Stimulated activated CD4-positive, alpha-beta T cell treated with anti-CD3 and anti-CD28 coated beads, TNF-alpha, amount 100 ng/mL, for 4 hours (primary cell): ENCODE data around the gene SETD2.
"Not testable (repeated sequence)": the region's sequence is repeated elsewhere in the genome, so short reads cannot be mapped to it uniquely, and the experiment has no call there.

ENCODE experiments used
- DNase-seq, 3 experiments: peaks; one replicate each; pipeline ENCODE4 v3.0.0-alpha.2; 2020; ENCODE audit warnings: low read depth in 3 of 3

Gene SETD2

DNA sequence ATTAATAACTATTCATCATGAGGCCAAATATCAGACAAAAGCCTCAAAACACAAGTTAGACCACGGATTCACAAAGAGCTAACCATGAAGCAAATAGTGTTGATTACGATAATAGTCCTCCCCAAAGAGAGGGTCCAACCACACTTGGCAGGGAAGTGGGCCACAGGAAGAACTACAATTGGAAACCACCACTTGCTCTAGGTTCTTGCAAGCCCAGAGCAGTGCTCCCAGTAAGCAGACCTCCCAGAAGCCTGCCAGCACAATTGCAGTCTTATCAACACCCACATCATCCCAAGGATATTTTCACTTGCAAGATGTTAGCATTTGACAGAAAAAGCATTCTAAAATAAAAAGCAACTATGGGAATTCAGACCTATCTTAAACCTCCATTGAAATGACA is 11.3 kb downstream of the SETD2 start:
- no peak for DNase-seq

DNA sequence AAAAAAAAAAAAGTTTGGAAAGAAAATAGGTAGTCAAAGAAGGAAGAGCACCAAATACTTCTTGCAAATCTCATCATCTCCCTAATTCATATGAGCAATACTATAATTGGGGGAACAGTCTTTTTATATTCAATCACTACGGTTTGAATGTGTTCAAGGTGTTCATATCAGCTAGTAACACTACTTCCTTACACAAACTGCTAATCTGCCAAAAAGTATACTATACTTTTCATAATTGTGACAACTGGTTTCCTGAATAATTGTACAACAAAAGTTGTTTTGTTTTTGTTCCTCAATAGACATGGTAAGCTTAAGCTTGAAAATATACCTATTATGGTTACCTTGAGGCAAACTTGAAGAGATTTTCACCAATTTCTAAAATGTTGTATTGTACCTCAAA is 12.1 kb downstream of the SETD2 start:
- no peak for DNase-seq

DNA sequence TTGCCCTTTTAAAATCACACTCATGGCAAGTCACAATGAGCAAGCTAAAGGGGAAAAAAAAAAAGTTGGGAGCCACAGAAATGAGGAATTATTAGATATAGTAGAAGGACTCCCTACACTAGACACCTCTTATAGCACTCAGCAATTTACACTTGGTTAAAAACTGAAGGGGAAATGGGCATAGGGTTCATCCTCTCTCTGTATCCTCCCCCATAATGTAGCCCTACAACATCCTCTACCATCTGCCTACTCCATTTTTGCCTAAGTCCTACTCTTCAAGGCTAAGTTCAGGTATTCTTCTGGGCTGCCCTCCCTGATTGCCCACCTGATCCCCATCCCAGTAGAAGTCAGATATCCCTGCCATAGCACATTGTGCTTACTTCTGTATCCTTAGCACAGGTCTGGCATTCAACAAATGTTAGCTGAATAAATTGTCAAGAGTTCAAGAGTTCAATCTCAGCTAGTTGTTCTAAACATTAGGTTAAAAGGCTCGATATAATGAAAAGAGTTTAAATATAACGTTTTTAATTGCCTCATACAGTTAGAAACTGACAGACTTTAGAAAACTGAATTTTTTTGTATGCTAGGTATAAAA is 14.5 kb downstream of the SETD2 start:
- DNase-seq: no peak

DNA sequence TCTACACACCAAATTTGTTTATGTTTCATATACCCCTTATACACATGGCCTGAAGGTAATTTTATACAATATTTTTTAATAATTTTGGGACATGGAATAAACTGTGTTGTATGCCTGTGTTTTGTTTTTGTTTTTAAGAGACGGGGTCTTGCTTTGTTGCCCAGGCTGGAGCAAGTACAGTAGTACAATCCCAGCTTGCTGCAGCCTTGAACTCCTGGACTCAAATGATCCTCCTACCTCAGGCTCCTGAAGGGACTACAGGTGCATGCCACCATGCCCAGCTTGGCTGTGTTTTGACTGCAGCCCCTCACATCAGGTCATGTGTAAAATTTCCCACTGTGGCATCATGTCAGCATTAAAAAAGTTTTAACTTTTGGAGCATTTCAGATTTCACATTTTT is 18.6 kb downstream of the SETD2 start:
- DNase-seq: no peak

DNA sequence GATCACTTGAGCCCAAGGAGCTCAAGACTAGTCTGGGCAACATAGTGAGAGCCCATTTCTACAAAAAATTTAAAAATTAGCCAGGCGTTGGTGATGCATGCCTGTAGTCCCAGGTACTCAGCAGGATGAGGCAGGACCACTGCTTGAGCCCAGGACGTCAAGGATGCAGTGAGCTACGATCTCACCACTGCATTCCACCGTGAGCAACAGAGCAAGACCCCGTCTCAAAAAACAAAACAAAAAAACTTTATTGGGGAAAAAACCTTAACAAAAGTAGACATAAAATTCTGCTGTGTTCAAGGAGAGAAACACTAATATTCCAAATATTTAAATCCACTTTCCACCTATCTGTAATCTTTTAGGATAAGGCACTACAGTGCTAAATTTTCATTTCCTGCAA is 20.8 kb downstream of the SETD2 start:
- no peak for DNase-seq

DNA sequence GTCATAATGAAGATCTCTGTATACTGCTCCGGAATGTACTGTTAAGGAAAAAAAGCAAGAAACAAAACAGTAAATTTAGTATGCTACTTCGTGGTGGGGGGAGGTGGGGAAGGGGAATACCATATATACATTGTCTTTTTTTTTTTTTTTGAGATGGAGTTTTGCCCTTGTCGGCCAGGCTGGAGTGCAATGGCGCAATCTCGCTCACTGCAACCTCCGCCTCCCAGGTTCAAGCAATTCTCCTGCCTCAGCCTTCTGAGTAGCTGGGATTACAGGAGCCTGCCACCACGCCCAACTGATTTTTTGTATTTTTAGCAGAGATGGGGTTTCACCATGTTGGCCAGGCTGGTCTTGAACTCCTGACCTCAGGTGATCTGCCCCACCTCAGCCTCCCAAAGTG is 21.4 kb downstream of the SETD2 start:
- not testable (repeated sequence) for DNase-seq

DNA sequence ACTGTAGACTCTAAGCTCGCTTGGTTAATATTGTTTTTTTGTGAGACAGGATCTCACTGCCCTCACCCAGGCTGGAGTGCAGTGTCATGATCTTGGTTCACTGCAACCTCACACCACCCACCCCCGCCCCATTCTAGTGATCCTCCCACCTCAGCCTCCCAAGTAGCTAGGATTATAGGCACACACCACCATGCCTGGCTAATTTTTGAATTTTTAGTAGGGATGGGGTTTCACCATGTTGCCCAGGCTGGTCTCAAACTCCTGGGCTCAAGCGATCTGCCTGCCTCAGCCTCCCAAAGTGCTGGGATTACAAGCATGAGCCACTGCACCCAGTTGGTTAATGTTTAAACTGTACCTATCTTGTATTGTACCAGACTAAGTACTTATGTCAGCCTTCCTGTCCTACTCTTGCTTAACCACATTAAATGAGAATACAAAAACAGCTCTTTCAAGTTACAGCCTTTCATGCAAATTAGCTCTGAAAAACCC is 22.9 kb downstream of the SETD2 start:
- not testable (repeated sequence) for DNase-seq

DNA sequence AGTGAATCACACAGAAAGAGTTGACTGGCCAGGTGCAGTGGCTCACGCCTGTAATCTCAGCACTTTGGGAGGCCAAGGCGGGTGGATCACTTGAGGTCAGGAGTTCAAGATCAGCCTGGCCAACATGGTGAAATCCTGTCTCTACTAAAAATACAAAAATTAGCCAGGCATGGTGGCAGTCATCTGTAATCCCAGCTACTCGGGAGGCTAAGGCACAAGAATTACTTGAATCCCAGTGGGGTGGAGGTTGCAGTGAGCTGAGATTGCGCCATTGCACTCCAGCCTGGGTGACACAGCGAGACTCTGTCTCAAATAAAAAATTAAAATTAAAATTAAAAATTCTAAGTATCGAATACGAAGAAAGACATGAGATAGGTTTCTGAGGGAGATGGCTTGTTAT is 23.4 kb downstream of the SETD2 start:
- not testable (repeated sequence) for DNase-seq

DNA sequence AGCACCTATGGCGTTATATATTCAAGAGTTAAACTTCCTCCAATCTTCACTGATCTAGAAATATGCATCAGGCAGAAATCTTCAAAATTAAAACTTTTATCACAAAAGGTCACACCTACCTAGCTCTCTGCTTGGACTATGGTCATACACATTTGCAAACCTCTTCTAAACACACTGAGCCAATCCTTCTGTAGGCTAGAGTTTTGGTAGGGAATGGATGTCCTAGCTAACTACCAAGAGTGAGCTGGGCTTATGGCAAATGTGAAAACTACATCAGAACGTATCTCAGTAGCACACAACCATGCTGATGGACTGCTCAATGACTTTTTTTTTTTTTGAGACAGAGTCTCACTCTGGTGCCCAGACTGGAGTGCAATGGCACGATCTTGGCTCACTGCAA is 29.6 kb downstream of the SETD2 start:
- no peak for DNase-seq

DNA sequence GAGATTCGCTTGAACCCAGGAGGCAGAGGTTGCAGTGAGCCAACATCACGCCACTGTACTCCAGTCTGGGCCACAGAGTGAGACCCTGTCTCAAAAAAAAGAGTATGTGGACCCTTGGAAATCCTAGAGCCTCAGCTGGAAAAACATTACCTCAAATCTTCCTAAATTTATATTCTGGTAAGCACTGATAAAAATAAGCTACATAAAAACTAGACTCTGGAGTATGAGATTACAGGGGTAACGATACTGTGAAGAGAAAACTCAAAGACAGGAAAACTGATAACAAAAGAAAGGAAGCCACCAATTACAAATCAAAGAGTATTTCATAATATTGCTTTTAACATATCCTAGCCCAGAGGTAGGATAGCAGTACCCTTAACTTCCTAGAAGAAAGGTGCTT is 30.3 kb downstream of the SETD2 start:
- DNase-seq: no peak

DNA sequence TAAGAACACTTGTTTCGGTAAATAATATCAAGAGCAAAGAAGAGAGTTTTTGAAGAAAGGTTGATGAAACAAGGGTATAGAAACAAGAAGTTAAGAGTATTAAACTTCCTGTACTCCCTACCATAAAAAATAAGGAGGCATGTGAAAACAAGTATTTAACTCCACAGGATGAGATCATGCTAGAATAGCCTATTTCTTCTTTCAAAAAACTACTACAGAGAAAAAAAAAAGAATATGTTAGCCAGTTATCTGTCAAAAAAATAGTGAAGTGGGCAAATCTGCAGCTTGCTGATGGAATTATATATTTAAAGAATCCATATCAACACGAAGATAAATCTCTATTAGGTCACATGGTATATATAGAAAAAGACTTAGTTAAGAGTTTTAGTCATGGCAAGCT is 33.4 kb downstream of the SETD2 start:
- no peak for DNase-seq

DNA sequence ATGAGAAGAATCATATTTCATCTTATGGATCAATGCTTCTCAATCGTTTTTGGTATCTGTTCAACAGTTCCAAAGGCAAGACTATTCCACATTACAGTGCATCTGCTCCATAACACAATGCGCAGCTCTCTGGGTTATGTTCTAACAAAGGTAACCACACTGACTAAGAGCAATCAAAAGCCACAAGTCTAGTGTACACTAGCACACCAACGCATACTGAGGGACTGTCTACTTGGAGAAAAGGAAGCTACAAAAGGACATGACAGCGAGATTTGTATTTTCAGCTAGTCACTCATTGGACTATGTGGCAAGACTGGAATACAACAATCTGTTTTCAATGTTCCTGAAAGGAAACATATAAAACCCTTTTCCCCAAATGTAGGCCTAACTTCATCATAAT is 35.8 kb downstream of the SETD2 start:
- no peak for DNase-seq

DNA sequence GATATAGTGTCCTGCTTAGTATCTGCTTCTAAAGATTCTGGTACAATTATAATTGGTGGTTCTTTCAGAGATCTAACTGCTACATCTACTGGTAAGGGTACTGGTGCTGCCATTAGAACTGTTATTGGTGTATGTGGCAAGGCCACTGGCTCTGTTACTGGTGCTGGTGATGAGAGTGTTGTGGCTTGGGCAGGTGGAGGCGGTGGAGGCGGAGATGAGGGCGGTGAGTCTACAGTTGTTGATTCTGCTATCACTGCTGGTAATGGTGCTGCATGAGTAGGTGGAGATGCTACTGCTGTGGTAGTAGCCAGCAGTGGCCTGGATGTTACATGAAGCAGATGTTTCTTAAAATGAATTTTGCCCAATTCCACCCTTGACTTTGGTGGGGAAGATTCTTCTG is 40.1 kb downstream of the SETD2 start:
- no peak for DNase-seq

DNA sequence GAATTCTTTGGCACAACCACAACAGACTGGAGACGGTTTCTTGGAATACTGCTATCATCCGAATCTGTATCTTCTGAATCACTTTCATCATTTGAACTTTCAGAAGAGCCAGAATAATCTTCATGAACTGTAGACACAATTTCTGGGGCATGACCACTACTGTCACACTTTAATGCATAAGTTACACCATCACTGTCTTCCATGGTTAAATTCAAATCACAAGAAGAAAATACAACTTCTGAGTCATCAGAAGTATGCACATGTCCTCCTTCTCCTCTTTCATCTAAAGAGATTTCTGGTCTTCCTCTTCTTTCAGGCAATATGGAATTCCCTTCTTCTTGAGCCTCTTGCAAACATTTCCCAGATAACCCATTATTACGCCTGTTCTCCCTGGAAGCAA is 42.5 kb downstream of the SETD2 start:
- no peak for DNase-seq

DNA sequence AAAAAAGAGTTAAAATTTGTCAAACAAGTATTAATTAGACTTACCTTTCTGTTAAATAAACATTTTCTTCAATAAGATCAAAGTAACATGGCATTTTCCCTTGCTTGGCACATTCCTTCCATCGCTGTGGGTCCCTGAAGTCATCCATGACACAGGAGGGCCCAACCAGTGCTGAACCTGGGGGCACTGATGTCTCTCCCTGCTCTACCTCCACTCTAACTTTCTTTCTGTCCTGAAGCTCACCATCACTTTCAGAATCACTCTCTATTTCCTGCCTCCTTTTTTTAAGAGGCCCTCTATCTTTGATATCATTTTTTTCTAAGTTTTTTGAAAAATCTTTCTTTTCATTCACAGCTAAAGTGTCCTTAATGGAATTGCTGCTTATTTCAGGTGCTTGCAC is 43.8 kb downstream of the SETD2 start:
- DNase-seq: no peak

DNA sequence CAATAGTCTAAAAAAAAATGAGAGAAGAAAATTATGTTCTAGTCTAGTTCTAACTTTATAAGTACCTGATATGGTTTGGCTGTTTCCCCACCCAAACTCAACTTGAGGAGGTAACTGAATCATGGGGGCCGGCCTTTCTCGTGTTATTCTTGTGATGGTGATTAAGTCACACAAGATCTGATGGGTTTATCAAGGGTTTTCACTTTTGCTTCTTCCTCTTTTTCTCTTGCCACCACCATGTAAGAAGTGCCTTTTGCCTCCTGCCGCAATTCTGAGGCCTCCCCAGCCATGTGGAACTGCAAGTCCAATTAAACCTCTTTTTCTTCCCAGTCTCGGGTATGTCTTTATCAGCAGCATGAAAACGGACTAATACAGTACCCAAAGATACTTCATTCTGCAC is 44.5 kb downstream of the SETD2 start:
- not testable (repeated sequence) for DNase-seq

DNA sequence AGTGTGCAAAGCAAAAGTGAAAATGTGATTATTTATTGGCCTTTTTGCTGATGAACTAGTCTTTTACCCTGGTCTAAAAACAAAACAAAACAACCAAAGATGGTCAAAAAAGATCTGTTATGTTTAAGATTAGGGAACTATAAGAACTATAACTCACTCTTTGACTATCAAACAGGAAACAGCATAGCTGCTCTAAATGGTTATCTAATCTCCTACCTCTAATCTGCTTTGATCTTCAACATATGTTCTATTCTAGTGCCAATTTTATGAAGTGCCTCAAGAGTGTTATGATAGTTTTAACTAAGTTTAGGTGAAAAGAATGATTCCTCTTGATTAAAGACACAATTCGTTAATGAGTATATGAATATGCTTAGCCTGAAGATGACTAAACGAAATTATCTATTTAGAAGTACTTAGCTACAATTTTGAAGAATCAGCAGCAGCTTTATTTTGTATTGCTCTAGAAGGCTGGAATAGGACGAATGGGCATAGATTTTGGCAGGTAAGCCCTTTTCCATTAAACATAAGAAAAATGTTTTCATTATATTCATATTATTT is 46.0 kb downstream of the SETD2 start:
- DNase-seq: no peak

DNA sequence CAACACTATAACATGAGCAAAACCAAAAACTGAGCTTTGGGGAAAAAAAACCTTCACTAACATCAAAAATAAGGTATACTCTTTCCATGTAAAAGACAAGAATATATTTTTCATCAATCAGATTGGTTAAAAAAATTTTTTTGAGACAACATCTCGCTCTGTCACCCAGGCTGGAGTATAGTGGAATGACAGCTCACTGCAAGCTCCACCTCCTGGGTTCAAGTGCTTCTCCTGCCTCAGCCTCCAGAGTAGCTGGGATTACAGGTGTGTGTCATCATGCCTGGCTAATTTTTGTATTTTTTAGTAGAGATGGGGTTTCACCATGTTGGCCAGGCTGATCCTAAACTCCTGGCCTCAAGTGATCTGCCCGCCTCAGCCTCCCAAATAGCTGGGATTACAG is 48.4 kb downstream of the SETD2 start:
- DNase-seq: not testable (repeated sequence)

DNA sequence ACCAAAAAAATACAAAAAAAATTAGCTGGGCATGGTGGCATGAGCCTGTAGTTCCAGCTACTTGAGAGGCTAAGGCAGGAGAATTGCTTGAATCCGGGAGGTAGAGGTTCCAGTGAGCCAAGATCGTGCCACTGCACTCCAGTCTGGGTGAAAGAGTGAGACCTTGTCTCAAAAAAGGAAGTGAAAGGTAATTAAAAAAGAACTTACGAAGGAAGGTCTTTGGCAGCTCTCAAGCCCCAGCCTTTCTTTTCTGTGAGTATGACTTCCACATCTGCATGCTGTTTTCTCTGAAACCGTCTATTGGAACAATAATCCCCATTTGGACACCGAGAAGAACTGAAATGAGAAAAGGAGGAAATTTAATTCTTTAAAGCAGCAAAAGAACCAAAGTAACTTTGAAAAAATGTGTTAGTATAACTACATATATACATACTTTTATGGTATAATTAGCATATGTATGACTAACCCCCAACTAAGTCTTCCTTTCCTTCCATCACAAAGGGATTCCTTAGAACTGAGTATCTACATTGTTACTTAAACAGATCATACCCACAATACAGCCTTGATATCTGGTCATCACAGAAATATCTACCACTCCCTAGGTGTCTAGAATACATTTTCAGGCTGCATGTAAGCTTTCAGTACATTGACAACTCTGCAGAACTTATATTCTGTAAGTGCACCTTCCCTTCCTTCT is 50.1 kb downstream of the SETD2 start:
- no peak for DNase-seq

DNA sequence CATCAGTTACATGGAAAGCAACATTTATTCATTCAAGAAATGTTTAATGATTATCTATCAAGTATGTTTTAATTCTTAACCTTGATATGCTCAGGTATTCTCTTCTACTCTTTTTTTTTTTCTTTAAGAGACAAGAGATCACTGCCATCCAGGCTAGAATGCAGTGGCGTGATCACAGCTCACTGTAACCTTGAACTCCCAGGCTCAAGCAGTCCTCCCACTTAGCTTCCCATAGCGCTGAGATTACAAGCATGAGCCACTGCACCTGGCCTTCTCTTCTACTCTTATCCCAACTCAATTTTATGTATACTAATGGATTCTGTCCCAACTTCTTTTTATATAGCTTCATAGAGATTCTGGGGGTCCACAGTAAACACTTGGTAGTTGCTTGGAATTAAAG is 50.9 kb downstream of the SETD2 start:
- no peak for DNase-seq

DNA sequence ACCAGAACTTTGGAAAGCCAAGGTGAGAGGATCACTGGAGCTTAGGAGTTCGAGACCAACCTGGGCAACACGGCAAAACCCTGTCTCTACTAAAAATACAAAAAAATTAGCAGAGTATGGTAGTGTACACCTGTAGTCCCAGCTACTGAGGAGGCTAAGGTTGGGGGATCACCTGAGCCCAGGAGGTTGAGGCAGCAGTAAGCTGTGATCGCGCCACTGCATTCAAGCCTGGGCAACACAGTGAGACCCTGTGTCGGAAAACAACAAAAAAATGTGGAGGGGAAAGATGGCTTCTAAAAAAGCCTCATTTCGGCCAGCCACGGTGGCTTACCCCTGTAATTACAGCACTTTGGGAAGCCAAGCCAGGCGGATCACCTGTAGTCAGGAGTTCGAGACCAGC is 54.5 kb downstream of the SETD2 start:
- DNase-seq: no peak

DNA sequence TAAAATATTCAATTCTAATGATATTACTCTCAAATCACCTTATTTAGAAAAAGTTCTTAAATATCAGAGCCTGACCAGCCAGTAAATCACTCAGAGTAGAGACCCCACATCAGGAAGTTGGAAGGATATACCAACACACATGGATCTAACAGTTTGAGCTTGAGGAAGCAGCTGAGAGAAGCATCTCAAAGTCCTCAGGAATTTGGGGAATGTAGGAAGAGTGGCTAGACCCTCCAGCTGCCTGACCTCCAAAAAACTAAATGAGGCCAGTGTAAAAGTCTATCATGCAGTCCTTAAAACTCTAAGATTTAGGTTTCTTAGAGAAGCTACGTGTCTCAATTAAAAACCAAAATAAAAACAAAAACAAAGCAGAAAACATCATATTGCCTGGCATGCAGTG is 55.4 kb downstream of the SETD2 start:
- DNase-seq: no peak

DNA sequence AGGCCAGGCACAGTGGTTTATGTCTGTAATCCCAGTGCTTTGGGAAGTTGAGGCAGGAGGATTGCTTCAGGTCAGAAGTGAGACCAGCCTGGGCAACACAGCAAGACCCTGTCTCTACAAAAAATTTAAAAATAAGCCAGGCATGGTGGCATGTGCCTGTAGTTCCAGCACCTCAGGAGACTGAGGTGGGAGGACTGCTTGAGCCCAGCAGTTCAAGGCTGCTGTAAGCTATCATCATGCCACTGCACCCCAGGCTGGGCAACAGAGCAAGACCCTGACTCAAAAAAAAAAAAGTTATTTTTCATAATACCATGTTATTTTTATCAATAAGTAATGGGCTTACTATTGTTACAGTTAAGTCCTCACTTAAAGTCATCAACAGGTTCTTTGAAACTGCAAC is 59.7 kb downstream of the SETD2 start:
- DNase-seq: no peak

DNA sequence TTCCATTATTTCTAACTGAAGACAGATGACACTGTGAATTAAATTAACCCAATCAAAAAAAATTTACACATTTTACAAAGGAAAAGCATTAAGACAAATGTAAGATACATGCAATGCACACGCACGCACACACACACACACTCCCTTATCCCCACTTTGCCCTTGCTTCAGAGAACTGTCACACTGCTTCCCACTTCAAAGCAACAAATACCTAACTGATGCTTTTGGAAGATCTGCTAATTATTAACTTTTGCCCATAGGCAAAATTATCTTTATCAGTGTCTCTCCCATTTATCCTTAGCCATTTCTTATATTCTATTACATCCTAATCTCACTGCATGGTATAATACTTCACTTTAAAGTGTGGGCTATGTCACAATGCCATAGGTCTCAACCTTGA is 60.3 kb downstream of the SETD2 start:
- no peak for DNase-seq
